Rectal smooth muscle tissue (tissue), 1 donor: Measurements from ENCODE around the gene NEDD4L.

Source experiments
- H3K27ac ChIP-seq: one replicate; pipeline ENCODE4 v1.7.0; 2013; ENCODE audit warnings: low read depth, low read length, inconsistent platforms
- H3K27me3 ChIP-seq: one replicate; pipeline ENCODE4 v1.7.0; 2013; ENCODE audit warnings: low read length; ENCODE audit not compliant: control insufficient read depth, insufficient read depth
- H3K36me3 ChIP-seq: one replicate; pipeline ENCODE4 v1.7.0; 2013; ENCODE audit warnings: low read length; ENCODE audit not compliant: control insufficient read depth, insufficient read depth
- H3K4me1 ChIP-seq: one replicate; pipeline ENCODE4 v1.7.0; 2013; ENCODE audit warnings: low read length; ENCODE audit not compliant: control insufficient read depth, insufficient read depth
- H3K4me3 ChIP-seq: one replicate; pipeline ENCODE4 v1.7.0; 2013; ENCODE audit warnings: low read length
- H3K9ac ChIP-seq: one replicate; pipeline ENCODE4 v1.7.0; 2013; ENCODE audit warnings: low read length

Gene NEDD4L

GRCh38 chr18:58091099-58091611, 47.1 kb downstream of the NEDD4L start:
- Histone ChIP-seq H3K36me3 (no peaks in the 10 kb centered on the region), H3K27ac (no peak overlapping the region), H3K9ac (no peak overlapping the region), H3K4me3 (no peak overlapping the region), H3K27me3 (no peaks in the 10 kb centered on the region), H3K4me1 (no peaks in the 10 kb centered on the region)

- H3K9ac ChIP-seq = no peak overlapping the region
- no peaks in the 10 kb centered on the region for H3K4me1 ChIP-seq
- H3K27ac ChIP-seq = no peak overlapping the region
- no peaks in the 10 kb centered on the region for H3K36me3 ChIP-seq
- no peak overlapping the region for H3K4me3 ChIP-seq
- no peaks in the 10 kb centered on the region for H3K27me3 ChIP-seq
These were observed 49.3 kb downstream of the NEDD4L start for GRCh38 chr18:58093311-58093803.

- Histone ChIP-seq H3K4me1 (no peaks in the 10 kb centered on the region), H3K4me3 (no peak overlapping the region), H3K9ac (no peak overlapping the region), H3K27me3 (no peaks in the 10 kb centered on the region), H3K36me3 (no peaks in the 10 kb centered on the region), H3K27ac (no peak overlapping the region)
These were observed 51.2 kb downstream of the NEDD4L start for GRCh38 chr18:58095222-58095621.

DNA sequence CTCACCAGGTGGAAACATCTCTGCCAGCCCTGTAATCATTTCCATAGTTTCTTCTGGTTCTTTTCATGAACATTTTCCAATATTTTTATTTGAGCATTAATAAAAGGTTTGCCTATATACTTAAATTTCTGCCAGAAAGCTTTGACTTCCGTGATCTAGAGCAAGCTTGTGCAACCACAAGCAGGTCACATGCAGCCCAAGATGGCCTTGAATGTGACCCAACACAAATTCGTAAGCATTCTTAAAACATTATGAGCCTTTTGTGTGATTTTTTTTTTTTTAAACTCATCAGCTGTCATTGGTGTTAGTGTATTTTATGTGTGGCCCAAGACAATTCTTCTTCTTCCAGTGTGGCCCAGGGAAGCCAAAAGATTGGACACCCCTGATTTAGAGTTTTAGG, 51.6 kb downstream of the NEDD4L start:
- no peaks in the 10 kb centered on the region for H3K4me1 ChIP-seq
- no peak overlapping the region for H3K27ac ChIP-seq
- H3K9ac ChIP-seq = no peak overlapping the region
- H3K4me3 ChIP-seq = no peak overlapping the region
- no peaks in the 10 kb centered on the region for H3K27me3 ChIP-seq
- no peaks in the 10 kb centered on the region for H3K36me3 ChIP-seq

DNA sequence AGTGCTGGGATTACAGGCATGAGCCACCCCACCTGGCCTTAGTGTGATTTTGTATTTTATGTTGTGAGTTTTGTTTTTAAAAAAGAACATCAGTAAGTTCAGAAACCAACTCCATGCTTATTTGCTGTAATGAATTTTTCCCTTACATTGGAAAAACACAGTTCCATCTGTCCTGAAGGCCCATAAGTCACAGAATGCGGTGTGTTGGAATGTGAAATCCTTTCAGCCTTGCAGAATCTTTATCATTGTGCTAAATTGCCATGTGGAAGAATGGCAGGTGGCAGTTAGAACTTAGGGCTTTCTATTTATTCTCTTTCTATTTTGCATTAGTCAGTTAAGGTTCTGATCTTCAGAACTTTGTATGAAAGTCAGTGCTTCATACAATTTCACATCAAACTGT, 52.6 kb downstream of the NEDD4L start:
- no peaks in the 10 kb centered on the region for H3K27me3 ChIP-seq
- H3K9ac ChIP-seq = no peak overlapping the region
- H3K27ac ChIP-seq = no peak overlapping the region
- H3K36me3 ChIP-seq = no peaks in the 10 kb centered on the region
- no peak overlapping the region for H3K4me3 ChIP-seq
- H3K4me1 ChIP-seq = no peaks in the 10 kb centered on the region

- Histone ChIP-seq H3K4me1 (no peaks in the 10 kb centered on the region), H3K9ac (no peak overlapping the region), H3K36me3 (no peaks in the 10 kb centered on the region), H3K27me3 (no peaks in the 10 kb centered on the region), H3K27ac (no peak overlapping the region), H3K4me3 (no peak overlapping the region)
These were observed 53.3 kb downstream of the NEDD4L start for GRCh38 chr18:58097121-58097906.

- no peak overlapping the region for H3K27ac ChIP-seq
- H3K4me1 ChIP-seq = no peaks in the 10 kb centered on the region
These were observed 53.8 kb downstream of the NEDD4L start for GRCh38 chr18:58097907-58098166.

GRCh38 chr18:58098706-58099105, 54.7 kb downstream of the NEDD4L start:
- no peaks in the 10 kb centered on the region for H3K27me3 ChIP-seq
- no peaks in the 10 kb centered on the region for H3K4me1 ChIP-seq
- H3K27ac ChIP-seq = no peak overlapping the region
- H3K36me3 ChIP-seq = no peaks in the 10 kb centered on the region
- no peak overlapping the region for H3K9ac ChIP-seq
- H3K4me3 ChIP-seq = no peak overlapping the region

More at GRCh38 chr18:58097907-58098166, 53.8 kb downstream of the NEDD4L start:
- no peaks in the 10 kb centered on the region for H3K36me3 ChIP-seq
- no peaks in the 10 kb centered on the region for H3K27me3 ChIP-seq
- no peak overlapping the region for H3K4me3 ChIP-seq
- H3K9ac ChIP-seq = no peak overlapping the region

GRCh38 chr18:58100154-58100553, 56.1 kb downstream of the NEDD4L start:
- no peak overlapping the region for H3K4me3 ChIP-seq
- H3K36me3 ChIP-seq = no peaks in the 10 kb centered on the region
- H3K9ac ChIP-seq = no peak overlapping the region
- no peaks in the 10 kb centered on the region for H3K27me3 ChIP-seq
- H3K4me1 ChIP-seq = no peaks in the 10 kb centered on the region
- no peak overlapping the region for H3K27ac ChIP-seq

DNA sequence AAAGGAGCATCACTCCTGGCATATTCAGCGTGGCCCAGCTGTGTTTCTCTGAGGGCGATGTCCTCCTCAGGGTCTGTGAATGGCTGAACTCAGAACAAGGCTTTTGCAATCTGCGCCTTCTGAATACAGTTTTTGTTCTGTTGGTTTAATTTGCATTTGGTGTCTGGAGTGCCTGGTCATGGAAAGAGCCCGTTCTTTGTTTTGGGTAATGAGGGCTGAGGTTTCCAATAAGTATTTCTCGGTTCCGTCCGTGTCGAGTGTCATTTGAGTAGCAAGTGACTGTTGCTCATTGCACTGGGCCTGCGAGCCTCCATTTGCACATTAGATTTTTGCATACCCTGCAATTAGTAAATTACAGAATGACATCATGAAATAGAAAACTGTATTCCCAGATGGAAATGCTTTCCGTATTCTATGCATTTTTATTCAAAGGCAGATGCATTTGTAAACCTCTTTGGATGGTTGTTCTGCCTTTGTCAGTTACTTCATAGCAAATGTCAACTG, 57.3 kb downstream of the NEDD4L start:
- H3K36me3 ChIP-seq = no peaks in the 10 kb centered on the region
- H3K4me1 ChIP-seq = no peaks in the 10 kb centered on the region
- H3K4me3 ChIP-seq = no peak overlapping the region
- no peaks in the 10 kb centered on the region for H3K27me3 ChIP-seq
- H3K27ac ChIP-seq = no peak overlapping the region
- no peak overlapping the region for H3K9ac ChIP-seq

GRCh38 chr18:58102018-58102417, 58.0 kb downstream of the NEDD4L start:
- no peak overlapping the region for H3K4me3 ChIP-seq
- no peaks in the 10 kb centered on the region for H3K4me1 ChIP-seq
- H3K27ac ChIP-seq = no peak overlapping the region
- H3K9ac ChIP-seq = no peak overlapping the region
- no peaks in the 10 kb centered on the region for H3K27me3 ChIP-seq
- H3K36me3 ChIP-seq = no peaks in the 10 kb centered on the region

- no peak overlapping the region for H3K4me3 ChIP-seq
- H3K27ac ChIP-seq = no peak overlapping the region
- H3K27me3 ChIP-seq = no peaks in the 10 kb centered on the region
- no peaks in the 10 kb centered on the region for H3K4me1 ChIP-seq
- H3K36me3 ChIP-seq = no peaks in the 10 kb centered on the region
- no peak overlapping the region for H3K9ac ChIP-seq
These were observed 58.8 kb downstream of the NEDD4L start for GRCh38 chr18:58102875-58103274.
